Measurements from ENCODE around the gene ZNF276.
"Not testable (repeated sequence)": the region's sequence is repeated elsewhere in the genome, so short reads cannot be mapped to it uniquely, and the experiment has no call there.

ZNF276 gene

DNA sequence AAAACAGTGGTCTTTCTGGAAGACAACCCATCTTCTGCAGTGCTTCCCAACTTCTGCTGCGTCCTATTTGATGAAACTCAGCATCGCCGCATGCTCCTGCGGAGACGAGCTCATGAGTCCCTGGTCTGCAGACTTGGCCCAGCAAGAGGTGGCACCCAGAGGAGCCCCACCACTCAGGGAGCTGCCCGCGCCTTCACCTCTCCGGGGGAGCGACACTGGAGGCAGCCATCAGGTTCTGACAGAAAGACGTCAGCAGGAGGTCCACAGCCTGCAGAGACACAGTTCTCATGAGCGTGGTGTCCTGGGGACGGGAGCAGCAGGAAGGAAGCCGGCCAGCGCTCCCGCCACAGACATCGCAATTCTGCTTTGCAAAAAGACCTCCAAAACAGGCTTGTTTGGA, 49.0 kb downstream of the ZNF276 start:
- Histone ChIP-seq H3K27me3 (ENCODE audit: insufficient read depth, low read depth) (no peaks in the 10 kb centered on the region), H3K9ac (no peak overlapping the region), H3K36me3 (ENCODE audit: insufficient read depth) (peaks cover 11% of the 10 kb centered on the region)

DNA sequence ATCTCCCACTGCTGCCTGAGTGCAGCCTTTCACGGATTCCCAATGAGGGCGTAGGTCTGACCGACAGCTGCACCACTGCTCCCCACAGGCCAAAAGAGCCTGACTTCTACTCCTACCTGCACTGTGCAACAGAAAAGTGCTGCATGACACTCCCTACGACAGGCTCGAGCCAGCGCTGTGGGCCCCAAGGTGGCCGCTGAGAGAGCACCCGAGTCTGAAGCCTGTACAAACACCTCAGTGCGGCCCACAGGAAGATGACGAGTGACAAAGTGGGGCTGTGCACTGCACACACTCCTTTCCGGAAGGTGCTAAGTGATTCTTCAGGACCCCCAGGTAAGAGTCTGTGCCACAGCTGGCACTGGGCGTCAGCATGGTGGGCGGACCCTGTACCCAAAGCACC, 53.9 kb downstream of the ZNF276 start:
- TF ChIP-seq, protein P1, sequence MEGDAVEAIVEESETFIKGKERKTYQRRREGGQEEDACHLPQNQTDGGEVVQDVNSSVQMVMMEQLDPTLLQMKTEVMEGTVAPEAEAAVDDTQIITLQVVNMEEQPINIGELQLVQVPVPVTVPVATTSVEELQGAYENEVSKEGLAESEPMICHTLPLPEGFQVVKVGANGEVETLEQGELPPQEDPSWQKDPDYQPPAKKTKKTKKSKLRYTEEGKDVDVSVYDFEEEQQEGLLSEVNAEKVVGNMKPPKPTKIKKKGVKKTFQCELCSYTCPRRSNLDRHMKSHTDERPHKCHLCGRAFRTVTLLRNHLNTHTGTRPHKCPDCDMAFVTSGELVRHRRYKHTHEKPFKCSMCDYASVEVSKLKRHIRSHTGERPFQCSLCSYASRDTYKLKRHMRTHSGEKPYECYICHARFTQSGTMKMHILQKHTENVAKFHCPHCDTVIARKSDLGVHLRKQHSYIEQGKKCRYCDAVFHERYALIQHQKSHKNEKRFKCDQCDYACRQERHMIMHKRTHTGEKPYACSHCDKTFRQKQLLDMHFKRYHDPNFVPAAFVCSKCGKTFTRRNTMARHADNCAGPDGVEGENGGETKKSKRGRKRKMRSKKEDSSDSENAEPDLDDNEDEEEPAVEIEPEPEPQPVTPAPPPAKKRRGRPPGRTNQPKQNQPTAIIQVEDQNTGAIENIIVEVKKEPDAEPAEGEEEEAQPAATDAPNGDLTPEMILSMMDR (conservative IDR thresholded peaks at IDR 0.05; ENCODE audit: low read depth, low read length), result no peak
- Histone ChIP-seq H4K20me1 (ENCODE audit: insufficient read depth) (no peaks in the 10 kb centered on the region), H3K4me2 (no peak overlapping the region), H3K27ac (no peak overlapping the region), H3K27me3 (ENCODE audit: insufficient read depth, low read depth) (no peaks in the 10 kb centered on the region), H3K4me3 (IDR thresholded peaks at IDR 0.05; ENCODE audit: insufficient read depth, low read depth, low read length) (no peak overlapping the region), H3K36me3 (ENCODE audit: insufficient read depth) (peaks cover 23% of the 10 kb centered on the region), H2AFZ (ENCODE audit: low read depth) (no peak overlapping the region), H3K9ac (no peak overlapping the region), H3K4me1 (ENCODE audit: low read depth, poor library complexity, severe bottlenecking) (no peaks in the 10 kb centered on the region), H3K79me2 (ENCODE audit: insufficient read depth, low read depth) (no peaks in the 10 kb centered on the region; the same call in 1 of the 2 replicates)

More for the DNA sequence above, 49.0 kb downstream of the ZNF276 start:
- TF ChIP-seq, protein P1 (conservative IDR thresholded peaks at IDR 0.05; ENCODE audit: low read depth, low read length), result no peak
- no peak overlapping the region for H3K4me3 ChIP-seq (IDR thresholded peaks at IDR 0.05; ENCODE audit: insufficient read depth, low read depth, low read length)
- no peak overlapping the region for H3K4me2 ChIP-seq
- H3K27ac ChIP-seq, result no peak overlapping the region
- no peaks in the 10 kb centered on the region for H3K79me2 ChIP-seq (ENCODE audit: insufficient read depth, low read depth)
- no peaks in the 10 kb centered on the region for H4K20me1 ChIP-seq (ENCODE audit: insufficient read depth)
- no peak overlapping the region for H2AFZ ChIP-seq (ENCODE audit: low read depth)
- peaks cover 39% of the 10 kb centered on the region for H3K4me1 ChIP-seq (ENCODE audit: low read depth, poor library complexity, severe bottlenecking)

DNA sequence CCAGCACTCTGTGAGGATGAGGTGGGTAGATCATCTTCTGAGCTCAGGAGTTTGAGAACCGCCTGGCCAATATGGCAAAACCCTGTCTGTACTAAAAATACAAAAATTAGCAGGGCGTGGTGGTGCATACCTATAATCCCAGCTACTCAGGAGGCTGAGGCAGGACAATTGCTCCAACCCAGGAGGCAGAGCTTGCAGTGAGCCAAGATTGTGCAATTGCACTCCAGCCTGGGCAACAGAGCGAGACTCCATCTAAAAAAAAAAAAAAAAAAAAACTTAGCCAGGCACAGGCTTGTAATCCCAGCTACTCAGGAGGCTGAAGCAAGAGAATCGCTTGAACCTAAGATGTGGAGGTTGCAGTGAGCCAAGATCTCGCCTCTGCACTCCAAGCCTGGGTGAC, 56.9 kb downstream of the ZNF276 start:
- not testable (repeated sequence) for H3K27ac ChIP-seq; H3K79me2 ChIP-seq (ENCODE audit: insufficient read depth, low read depth); H3K4me1 ChIP-seq (ENCODE audit: low read depth, poor library complexity, severe bottlenecking); H3K4me3 ChIP-seq (IDR thresholded peaks at IDR 0.05; ENCODE audit: insufficient read depth, low read depth, low read length); H3K27me3 ChIP-seq (ENCODE audit: insufficient read depth, low read depth); H4K20me1 ChIP-seq (ENCODE audit: insufficient read depth); H3K4me2 ChIP-seq; H3K9ac ChIP-seq; H2AFZ ChIP-seq (ENCODE audit: low read depth)
- peaks cover 15% of the 10 kb centered on the region; the same call in 1 of the 2 replicates for H3K36me3 ChIP-seq (ENCODE audit: insufficient read depth)

DNA sequence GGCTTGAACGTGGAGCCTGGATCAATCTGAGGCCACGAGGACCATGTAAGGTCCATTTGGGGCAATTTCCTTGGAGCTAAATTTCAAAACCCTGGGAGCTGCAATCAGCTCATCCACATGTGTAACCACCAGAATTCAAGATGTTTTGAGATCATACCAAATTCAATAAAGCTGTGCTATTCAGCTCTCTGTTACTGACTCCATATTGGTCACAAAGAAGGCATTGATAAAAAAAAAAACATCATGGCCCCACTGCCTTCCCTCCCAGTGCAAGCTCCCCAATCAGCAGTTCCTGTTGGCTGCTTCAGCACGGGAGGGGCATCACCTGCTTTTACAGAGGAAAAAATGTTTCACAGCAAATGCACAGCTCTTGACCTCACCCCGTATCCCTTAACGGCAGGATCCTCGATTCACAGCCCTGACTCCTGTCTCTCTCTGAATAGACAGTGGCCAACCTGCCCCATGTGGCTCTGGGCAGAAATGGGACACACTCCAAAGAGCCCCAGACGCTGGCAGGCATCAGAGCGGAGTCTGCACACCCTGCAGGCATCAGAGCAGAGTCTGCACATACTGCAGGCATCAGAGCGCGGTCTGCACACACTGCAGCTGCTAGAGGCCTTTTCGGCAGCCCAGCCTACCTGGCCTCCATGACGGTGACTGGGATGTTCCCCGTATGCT, 58.0 kb downstream of the ZNF276 start:
- H3K9ac ChIP-seq, result no peak overlapping the region
- TF ChIP-seq, protein P1 (conservative IDR thresholded peaks at IDR 0.05; ENCODE audit: low read depth, low read length), result no peak
- no peak overlapping the region for H2AFZ ChIP-seq (ENCODE audit: low read depth)
- no peak overlapping the region for H3K4me3 ChIP-seq (IDR thresholded peaks at IDR 0.05; ENCODE audit: insufficient read depth, low read depth, low read length)
- H4K20me1 ChIP-seq (ENCODE audit: insufficient read depth), result no peaks in the 10 kb centered on the region
- H3K27me3 ChIP-seq (ENCODE audit: insufficient read depth, low read depth), result no peaks in the 10 kb centered on the region
- no peak overlapping the region for H3K27ac ChIP-seq
- no peaks in the 10 kb centered on the region for H3K4me1 ChIP-seq (ENCODE audit: low read depth, poor library complexity, severe bottlenecking)
- H3K36me3 ChIP-seq (ENCODE audit: insufficient read depth), result peaks cover 16% of the 10 kb centered on the region; the same call in 1 of the 2 replicates
- H3K79me2 ChIP-seq (ENCODE audit: insufficient read depth, low read depth), result no peaks in the 10 kb centered on the region; the same call in 1 of the 2 replicates
- H3K4me2 ChIP-seq, result no peak overlapping the region

DNA sequence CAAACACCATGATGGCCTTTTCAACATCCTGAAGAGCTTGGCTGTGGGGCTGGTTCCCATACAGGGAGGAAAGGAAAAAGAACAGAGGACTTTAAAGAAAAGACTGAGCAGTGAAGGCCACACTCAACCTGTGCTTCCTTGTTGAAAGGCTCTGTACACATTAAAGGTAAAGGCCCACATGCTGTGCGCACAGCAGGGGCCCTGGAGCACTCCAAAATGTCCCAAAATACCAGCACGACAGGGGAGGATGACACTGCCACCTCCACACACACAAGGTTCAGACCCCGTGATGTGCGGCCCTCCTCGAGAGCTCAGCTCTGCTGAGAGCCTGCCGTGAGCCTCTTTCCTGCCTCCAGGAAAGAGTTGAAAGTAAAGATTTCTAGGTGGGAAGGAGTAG, 58.6 kb downstream of the ZNF276 start:
- Histone ChIP-seq H4K20me1 (ENCODE audit: insufficient read depth) (no peaks in the 10 kb centered on the region), H3K36me3 (ENCODE audit: insufficient read depth) (peaks cover 18% of the 10 kb centered on the region; the same call in 1 of the 2 replicates), H3K4me3 (IDR thresholded peaks at IDR 0.05; ENCODE audit: insufficient read depth, low read depth, low read length) (no peak overlapping the region), H3K27me3 (ENCODE audit: insufficient read depth, low read depth) (no peaks in the 10 kb centered on the region), H3K4me1 (ENCODE audit: low read depth, poor library complexity, severe bottlenecking) (no peaks in the 10 kb centered on the region), H3K79me2 (ENCODE audit: insufficient read depth, low read depth) (no peaks in the 10 kb centered on the region; the same call in 1 of the 2 replicates), H2AFZ (ENCODE audit: low read depth) (no peak overlapping the region), H3K4me2 (no peak overlapping the region), H3K27ac (no peak overlapping the region), H3K9ac (no peak overlapping the region)
- TF ChIP-seq, protein P1 (conservative IDR thresholded peaks at IDR 0.05; ENCODE audit: low read depth, low read length), result no peak
